GM12878 (cell line): ENCODE data around the gene ZIC2. TPM values are rescaled to one million over a fixed set of nuclear protein-coding genes. Genes with fewer than 3 reads are reported as not detected.

ENCODE experiments used
- ATAC-seq: fragments of 200-7000 bp; cut with Tn5 transposase; 3 replicates; pipeline ENCODE4 v1.9.1; 2020; ENCODE audit warnings: mild to moderate bottlenecking, moderate library complexity
- BruUV-seq: library from RNA; stranded (reverse); fragments of 400-500 nt; replicated peaks from 2 replicates; lab custom pipeline; 2021; lab: Mats Ljungman, UMichigan
- CTCF ChIA-PET: fragments of 300-600 bp; sonication (Branson Sonifier 250); formaldehyde crosslinking; extraction: SDS; loops from one replicate; lab custom pipeline; 2021; ENCODE audit warnings: inconsistent platforms; lab: Yijun Ruan, JAX
- POLR2A ChIA-PET: fragments of 350-600 bp; formaldehyde crosslinking; extraction: SDS; loops from one replicate; lab custom pipeline; 2021; ENCODE audit warnings: inconsistent platforms; lab: Charles Lee
- RAD21 ChIA-PET: fragments of 300-600 bp; sonication (Branson Sonifier 250); formaldehyde crosslinking; loops from one replicate; lab custom pipeline; 2023; ENCODE audit warnings: antibody characterized with exemption; ENCODE audit not compliant: unreplicated experiment; lab: Charles Lee
- SMC1A ChIA-PET: fragments of 300-600 bp; sonication (Branson Sonifier 250); formaldehyde crosslinking; loops from one replicate; lab custom pipeline; 2023; ENCODE audit not compliant: unreplicated experiment, uncharacterized antibody; lab: Charles Lee
- DNase-seq: peaks from one replicate; pipeline ENCODE4 v3.0.0-alpha.2; 2011; ENCODE audit warnings: low read depth, low spot score
- FAIRE-seq: peaks from 3 replicates; lab custom pipeline; 2011; peaks lifted over from hg19 to GRCh38; lab: Jason Lieb, UNC
- H2AFZ ChIP-seq: 2 replicates; pipeline ENCODE4 v1.6.0; 2011; ENCODE audit warnings: low read depth, low read length, control low read depth; ENCODE audit not compliant: control insufficient read depth
- H3K27ac ChIP-seq: 2 replicates; pipeline ENCODE4 v1.5.1; 2011; ENCODE audit warnings: control low read depth; ENCODE audit not compliant: control insufficient read depth, insufficient read depth
- H3K27me3 ChIP-seq, 2 experiments: replicated peaks in 1 of 2; 2 replicates each; pipeline versions ENCODE4 v1.6.0 to v1.6.1; 2011; ENCODE audit warnings: low read length in 1 of 2; ENCODE audit not compliant: control insufficient read depth in 2 of 2, insufficient read depth in 2 of 2
- H3K36me3 ChIP-seq, 2 experiments: 2 replicates each; pipeline ENCODE4 v1.5.1; 2011; ENCODE audit warnings: low read length in 1 of 2; ENCODE audit not compliant: control insufficient read depth in 2 of 2, insufficient read depth in 2 of 2
- H3K4me1 ChIP-seq: 2 replicates; pipeline ENCODE4 v1.6.1; 2011; ENCODE audit warnings: mild to moderate bottlenecking, low read length, moderate library complexity, mixed read lengths; ENCODE audit not compliant: control insufficient read depth, insufficient read depth
- H3K4me2 ChIP-seq: 2 replicates; pipeline ENCODE4 v1.6.0; 2011; ENCODE audit warnings: control low read depth; ENCODE audit not compliant: control insufficient read depth, insufficient read depth
- H3K4me3 ChIP-seq: fragments of 200-600 bp; sonication (generic); 2 replicates; pipeline ENCODE4 v1.5.1; 2016
- H3K79me2 ChIP-seq: 2 replicates; pipeline ENCODE4 v1.6.0; 2011; ENCODE audit warnings: low read length; ENCODE audit not compliant: control insufficient read depth, insufficient read depth
- H3K9ac ChIP-seq: 2 replicates; pipeline ENCODE4 v1.8.0; 2011; ENCODE audit warnings: low read length, control low read depth, mixed read lengths; ENCODE audit not compliant: control insufficient read depth, insufficient read depth
- H3K9me3 ChIP-seq: replicated peaks from 3 replicates; pipeline ENCODE4 v1.5.1; 2011; ENCODE audit warnings: mild to moderate bottlenecking, low read length; ENCODE audit not compliant: control insufficient read depth, insufficient read depth
- H4K20me1 ChIP-seq: 2 replicates; pipeline ENCODE4 v1.6.0; 2011; ENCODE audit not compliant: control insufficient read depth, insufficient read depth
- CREB1 ChIP-seq: IDR thresholded peaks from 2 replicates; pipeline ENCODE4 v1.6.1; 2012; ENCODE audit warnings: low read depth, mild to moderate bottlenecking, inconsistent platforms
- MEF2A ChIP-seq: IDR thresholded peaks from 2 replicates; pipeline ENCODE4 v1.6.1; 2011; ENCODE audit warnings: low read depth, mild to moderate bottlenecking, low read length, moderate library complexity; ENCODE audit not compliant: insufficient read depth
- MYC ChIP-seq: IDR thresholded peaks from 2 replicates; pipeline ENCODE4 v1.6.1; 2011; ENCODE audit warnings: mild to moderate bottlenecking, low read length, moderate library complexity, inconsistent platforms; ENCODE audit not compliant: insufficient read depth, insufficient replicate concordance, insufficient read length, severe bottlenecking
- NR2C2 ChIP-seq: IDR thresholded peaks from 2 replicates; pipeline ENCODE4 v1.6.1; 2011; ENCODE audit warnings: borderline replicate concordance, low read depth; ENCODE audit not compliant: control insufficient read depth, insufficient read length
- PML ChIP-seq: IDR thresholded peaks from 2 replicates; pipeline ENCODE4 v1.6.1; 2012; ENCODE audit warnings: low read length, inconsistent platforms
- SMAD1 ChIP-seq: fragments of 450-650 bp; IDR thresholded peaks from 2 replicates; pipeline ENCODE4 v1.6.1; 2018; ENCODE audit warnings: mild to moderate bottlenecking, low read depth; ENCODE audit not compliant: partially characterized antibody
- SMAD5 ChIP-seq: IDR thresholded peaks from 2 replicates; pipeline ENCODE4 v1.6.1; 2016; ENCODE audit warnings: antibody characterized with exemption, low read depth
- SREBF2 ChIP-seq: IDR thresholded peaks from 2 replicates; pipeline ENCODE4 v1.6.1; 2012; ENCODE audit warnings: mild to moderate bottlenecking, low read length
- SRF ChIP-seq, 2 experiments: IDR thresholded peaks; 2 replicates each; pipeline ENCODE4 v1.6.1; 2011; ENCODE audit warnings: low read depth in 2 of 2, low read length in 2 of 2, mild to moderate bottlenecking in 1 of 2, moderate library complexity in 1 of 2
- ZZZ3 ChIP-seq: IDR thresholded peaks from 2 replicates; pipeline ENCODE4 v1.6.1; 2011; ENCODE audit warnings: low read depth; ENCODE audit not compliant: control insufficient read depth, insufficient read length
- WGBS: methylation state at CpG from one replicate; pipeline ENCODE4 v1.1.6; 2016; ENCODE audit warnings: low lambda C conversion rate; ENCODE audit not compliant: insufficient replicate concordance, insufficient coverage; ENCODE audit errors: missing lambda C conversion rate; 5-methylcytosine and 5-hydroxymethylcytosine counted together
- in situ Hi-C: fragments of 300-500 bp; cut with MboI; formaldehyde crosslinking; loops from 9 replicates; pipeline ENCODE4 v1.14.3; 2018; ENCODE audit warnings: mixed read lengths
- intact Hi-C: fragments of 100-400 bp; cut with micrococcal nuclease; formaldehyde crosslinking; loops from one replicate; pipeline ENCODE4 v1.14.2; 2022; ENCODE audit not compliant: unreplicated experiment
- polyA plus RNA-seq, 11 experiments: library from polyadenylated mRNA; depleted of rRNA in 4 of 11; unstranded in 6 of 11; stranded (reverse) in 5 of 11; fragments of >200 nt; fragmentation: Nextera tagmentation in 4 of 11; fragmentation: Illumina TruSeq in 1 of 11; extraction: Ambion mirVana in 4 of 11; extraction: Trizol in 1 of 11; gene quantifications; 1 replicate in 1 of 11; 2 replicates in 10 of 11; pipeline versions ENCODE4 v1.2.1 to v1.2.3, GENCODE V29; 2011 to 2016; ENCODE audit warnings: inconsistent platforms in 2 of 11, missing spikeins in 2 of 11, low read depth in 1 of 11
- total RNA-seq, 4 experiments: library from RNA; depleted of rRNA in 3 of 4; stranded (reverse); fragments of >200 nt in 3 of 4; fragmentation: Illumina TruSeq in 1 of 4; extraction: Trizol in 1 of 4; gene quantifications; 2 replicates each; pipeline versions ENCODE4 v1.2.1 to v1.2.3, GENCODE V29; 2013 to 2021
- TF ChIP-seq, protein P1 (sequence below): fragments of 450-650 bp; formaldehyde crosslinking; IDR thresholded peaks from 2 replicates; pipeline ENCODE4 v1.4.0; 2020; ENCODE audit warnings: mild to moderate bottlenecking, moderate library complexity
- TF ChIP-seq, protein P2 (sequence below): IDR thresholded peaks from 2 replicates; pipeline ENCODE4 v1.6.1; 2012; ENCODE audit warnings: low read depth, low read length, improper control_type of control experiment

The ZIC2 gene
- total and polyA plus RNA-seq, 10 of the 15 experiments (the other 5 are each of a cell fraction or from before 2014, with no cell fraction given): 0.05 TPM; not detected in 8

DNA sequence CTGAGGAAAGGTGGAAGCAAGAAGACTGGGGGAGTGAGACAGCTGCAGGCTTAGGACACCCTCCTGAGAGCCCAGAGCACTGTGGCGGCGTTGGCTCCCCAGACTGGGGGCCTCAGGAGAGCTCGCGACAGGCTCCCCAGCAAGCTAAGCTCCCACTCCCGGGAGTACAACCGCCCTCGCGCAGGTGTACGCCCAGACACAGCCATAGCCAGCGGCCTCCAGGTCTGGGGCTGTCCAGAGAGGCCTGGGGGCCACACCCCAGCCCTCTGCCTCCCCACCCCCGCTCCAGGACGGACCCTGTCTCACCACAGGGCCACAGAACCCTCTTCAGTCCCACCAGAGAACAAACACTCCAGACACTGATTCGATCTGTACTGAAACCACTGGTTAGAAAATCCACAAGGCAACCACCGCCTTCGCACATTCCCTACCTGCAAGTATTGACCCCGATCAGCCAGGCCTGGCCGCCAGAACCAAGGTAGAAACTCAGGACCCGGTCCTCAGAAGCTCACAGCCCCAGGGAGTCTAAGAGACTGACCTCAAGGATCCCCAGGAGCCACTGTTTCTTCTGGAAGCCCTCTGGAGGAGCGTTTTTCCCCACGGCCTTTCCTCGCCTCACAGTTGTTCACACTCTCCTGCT, 26.4 kb upstream of the ZIC2 start (continued):
- TF ChIP-seq MYC (no peak), SMAD1 (no peak), NR2C2 (no peak)
- TF ChIP-seq, protein P1, sequence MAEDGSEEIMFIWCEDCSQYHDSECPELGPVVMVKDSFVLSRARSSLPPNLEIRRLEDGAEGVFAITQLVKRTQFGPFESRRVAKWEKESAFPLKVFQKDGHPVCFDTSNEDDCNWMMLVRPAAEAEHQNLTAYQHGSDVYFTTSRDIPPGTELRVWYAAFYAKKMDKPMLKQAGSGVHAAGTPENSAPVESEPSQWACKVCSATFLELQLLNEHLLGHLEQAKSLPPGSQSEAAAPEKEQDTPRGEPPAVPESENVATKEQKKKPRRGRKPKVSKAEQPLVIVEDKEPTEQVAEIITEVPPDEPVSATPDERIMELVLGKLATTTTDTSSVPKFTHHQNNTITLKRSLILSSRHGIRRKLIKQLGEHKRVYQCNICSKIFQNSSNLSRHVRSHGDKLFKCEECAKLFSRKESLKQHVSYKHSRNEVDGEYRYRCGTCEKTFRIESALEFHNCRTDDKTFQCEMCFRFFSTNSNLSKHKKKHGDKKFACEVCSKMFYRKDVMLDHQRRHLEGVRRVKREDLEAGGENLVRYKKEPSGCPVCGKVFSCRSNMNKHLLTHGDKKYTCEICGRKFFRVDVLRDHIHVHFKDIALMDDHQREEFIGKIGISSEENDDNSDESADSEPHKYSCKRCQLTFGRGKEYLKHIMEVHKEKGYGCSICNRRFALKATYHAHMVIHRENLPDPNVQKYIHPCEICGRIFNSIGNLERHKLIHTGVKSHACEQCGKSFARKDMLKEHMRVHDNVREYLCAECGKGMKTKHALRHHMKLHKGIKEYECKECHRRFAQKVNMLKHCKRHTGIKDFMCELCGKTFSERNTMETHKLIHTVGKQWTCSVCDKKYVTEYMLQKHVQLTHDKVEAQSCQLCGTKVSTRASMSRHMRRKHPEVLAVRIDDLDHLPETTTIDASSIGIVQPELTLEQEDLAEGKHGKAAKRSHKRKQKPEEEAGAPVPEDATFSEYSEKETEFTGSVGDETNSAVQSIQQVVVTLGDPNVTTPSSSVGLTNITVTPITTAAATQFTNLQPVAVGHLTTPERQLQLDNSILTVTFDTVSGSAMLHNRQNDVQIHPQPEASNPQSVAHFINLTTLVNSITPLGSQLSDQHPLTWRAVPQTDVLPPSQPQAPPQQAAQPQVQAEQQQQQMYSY: no peak
- TF ChIP-seq, protein P2, sequence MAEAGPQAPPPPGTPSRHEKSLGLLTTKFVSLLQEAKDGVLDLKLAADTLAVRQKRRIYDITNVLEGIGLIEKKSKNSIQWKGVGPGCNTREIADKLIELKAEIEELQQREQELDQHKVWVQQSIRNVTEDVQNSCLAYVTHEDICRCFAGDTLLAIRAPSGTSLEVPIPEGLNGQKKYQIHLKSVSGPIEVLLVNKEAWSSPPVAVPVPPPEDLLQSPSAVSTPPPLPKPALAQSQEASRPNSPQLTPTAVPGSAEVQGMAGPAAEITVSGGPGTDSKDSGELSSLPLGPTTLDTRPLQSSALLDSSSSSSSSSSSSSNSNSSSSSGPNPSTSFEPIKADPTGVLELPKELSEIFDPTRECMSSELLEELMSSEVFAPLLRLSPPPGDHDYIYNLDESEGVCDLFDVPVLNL: no peak
- TF ChIP-seq, all 136 proteins: peak for 0

DNA sequence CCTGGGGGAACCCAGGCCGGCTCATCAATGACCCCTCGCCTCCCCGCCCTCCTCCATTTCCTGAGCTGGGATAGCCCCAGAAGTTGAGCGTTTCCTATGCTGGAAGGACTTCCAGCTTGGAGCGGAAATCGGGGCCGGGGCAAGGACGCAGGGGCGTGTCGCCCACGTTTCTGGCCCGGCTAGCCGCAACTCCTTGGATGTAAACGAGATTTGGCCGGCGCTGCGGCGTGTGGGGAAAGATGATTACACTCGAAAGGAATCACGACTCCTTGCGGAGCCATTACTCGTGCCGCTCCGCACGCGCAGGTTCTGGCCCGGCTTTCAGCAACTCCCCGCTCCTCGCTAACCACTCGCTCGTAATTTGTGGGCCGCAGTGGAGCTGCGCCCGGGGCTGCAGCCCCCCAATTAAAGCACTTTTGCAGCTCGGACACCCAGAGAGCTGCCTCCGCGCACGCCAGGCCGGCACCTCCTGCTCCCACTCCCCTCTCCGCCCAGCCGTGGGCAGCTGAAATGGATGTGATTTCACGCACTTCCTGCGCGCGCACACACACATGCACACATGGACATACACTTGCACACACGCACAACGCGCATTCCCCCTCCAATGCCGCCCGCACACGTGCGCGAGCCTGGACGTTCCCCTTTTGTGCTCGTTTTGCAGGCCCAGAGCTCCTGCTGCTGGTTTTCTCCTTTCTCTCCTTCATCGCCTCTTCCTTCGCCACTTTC, 25.7 kb upstream of the ZIC2 start:
- Histone ChIP-seq H3K79me2 (no peaks in the 10 kb centered on the region), H2AFZ (no peak overlapping the region), H3K27me3 (peaks cover 12 to 15% of the 10 kb centered on the region in 2 experiments), H3K4me1 (no peaks in the 10 kb centered on the region), H3K27ac (no peak overlapping the region), H3K9me3 (no peaks in the 10 kb centered on the region), H4K20me1 (no peaks in the 10 kb centered on the region), H3K36me3 (no peaks in the 10 kb centered on the region), H3K4me2 (no peak overlapping the region), H3K4me3 (no peak overlapping the region), H3K9ac (no peak overlapping the region)
- FAIRE-seq (no peak), ATAC-seq (no peak), DNase-seq (no peak)
- in situ Hi-C loops: no loop called here
- 39% methylated on average over 45 of the region's 57 CpGs for WGBS
- no TSS peak for BruUV-seq
- SMC1A ChIA-PET: no interaction called here
- CTCF ChIA-PET: interaction anchor here (1.2 kb wide), 1 partner anchor 277 kb away, joined by 4 read pairs; no protein-coding TSS in a partner anchor
- intact Hi-C loops: no loop called here
- RAD21 ChIA-PET: no interaction called here
- POLR2A ChIA-PET: no interaction called here
- TF ChIP-seq ZZZ3: no peak
- no peak for TF ChIP-seq SMAD5
- TF ChIP-seq SREBF2: no peak
- TF ChIP-seq PML: no peak
- TF ChIP-seq CREB1: no peak
- no peak for TF ChIP-seq SRF (IDR thresholded peaks at IDR 0.05; ENCODE audit: low read depth in 2 of 2, low read length in 2 of 2)
- no peak for TF ChIP-seq MEF2A
